Measurements from ENCODE around the gene KIAA0586. TPM values are rescaled to one million over a fixed set of nuclear protein-coding genes. Genes with fewer than 3 reads are reported as not detected.
"Not testable (repeated sequence)": the region's sequence is repeated elsewhere in the genome, so short reads cannot be mapped to it uniquely, and the experiment has no call there.

The KIAA0586 gene
- total RNA-seq, 4 donors from 2014 or later = 9.6 to 16.8 (median 13.9) TPM

- Histone ChIP-seq H3K9me3 (no peaks in the 10 kb centered on the region), H3K4me3 (no peak overlapping the region), H3K27ac (no peak overlapping the region), H3K27me3 (no peaks in the 10 kb centered on the region), H3K4me1 (no peaks in the 10 kb centered on the region), H3K36me3 (no peaks in the 10 kb centered on the region)
- intact Hi-C loops (cut with DNase I) = no loop called here
- no peak for TF ChIP-seq POLR2A (IDR thresholded peaks at IDR 0.05)
- TF ChIP-seq CTCF (IDR thresholded peaks at IDR 0.05) = no peak
- 53 to 63% methylated on average over 1 of the region's 1 CpG for WGBS, 2 donors
- no peak for DNase-seq
These were observed 159.8 kb downstream of the KIAA0586 start for GRCh38 chr14:58587271-58587670.

GRCh38 chr14:58588321-58588720 lies 160.8 kb downstream of the KIAA0586 start:
- H3K4me3 ChIP-seq; H3K27me3 ChIP-seq; DNase-seq; H3K9me3 ChIP-seq; H3K4me1 ChIP-seq; H3K36me3 ChIP-seq; H3K27ac ChIP-seq; intact Hi-C loops (cut with DNase I): not testable (repeated sequence)
- 88 to 91% methylated on average over 13 of the region's 18 CpGs for WGBS, 2 donors

- no peaks in the 10 kb centered on the region for H3K9me3 ChIP-seq
- no peaks in the 10 kb centered on the region for H3K4me1 ChIP-seq
- no peak overlapping the region for H3K27ac ChIP-seq
- 85% methylated on average over 4 of the region's 4 CpGs for whole genome bisulfite sequencing, 2 donors
- TF ChIP-seq CTCF (IDR thresholded peaks at IDR 0.05) = no peak
- no peak for TF ChIP-seq POLR2A (IDR thresholded peaks at IDR 0.05)
- H3K36me3 ChIP-seq = no peaks in the 10 kb centered on the region
- no peaks in the 10 kb centered on the region for H3K27me3 ChIP-seq
- no peak for DNase-seq
- intact Hi-C loops (cut with DNase I) = no loop called here
- no peak overlapping the region for H3K4me3 ChIP-seq
These were observed 166.5 kb downstream of the KIAA0586 start for GRCh38 chr14:58593977-58594376.

- intact Hi-C loops (cut with DNase I) = no loop called here
- TF ChIP-seq CTCF (IDR thresholded peaks at IDR 0.05) = no peak
These were observed 169.5 kb downstream of the KIAA0586 start for GRCh38 chr14:58597041-58597440.

GRCh38 chr14:58598028-58598803 lies 170.7 kb downstream of the KIAA0586 start:
- 55 to 65% methylated on average over 4 of the region's 4 CpGs for WGBS, 2 donors
- H3K9me3 ChIP-seq = no peaks in the 10 kb centered on the region
- no peak overlapping the region for H3K4me3 ChIP-seq
- intact Hi-C loops (cut with DNase I) = no loop called here
- no peak for TF ChIP-seq CTCF (IDR thresholded peaks at IDR 0.05)
- no peak for TF ChIP-seq POLR2A (IDR thresholded peaks at IDR 0.05)
- no peaks in the 10 kb centered on the region for H3K36me3 ChIP-seq
- H3K4me1 ChIP-seq = no peaks in the 10 kb centered on the region
- no peak overlapping the region for H3K27ac ChIP-seq
- H3K27me3 ChIP-seq = no peaks in the 10 kb centered on the region
- no peak for DNase-seq

More at GRCh38 chr14:58597041-58597440, 169.5 kb downstream of the KIAA0586 start:
- WGBS, 2 donors = 82 to 89% methylated on average over 3 to 4 of the region's 4 CpGs
- Histone ChIP-seq H3K27me3 (no peaks in the 10 kb centered on the region), H3K27ac (no peak overlapping the region), H3K36me3 (no peaks in the 10 kb centered on the region), H3K4me3 (no peak overlapping the region), H3K9me3 (no peaks in the 10 kb centered on the region), H3K4me1 (no peaks in the 10 kb centered on the region)
- no peak for DNase-seq

Measured in esophagus squamous epithelium (tissue), 5 donors.